Activated naive CD4-positive, alpha-beta T cell treated with anti-CD3 and anti-CD28 coated beads, Interleukin-2, amount 10 ng/mL, durations not matched to agents 5 hours and 36 hours (primary cell): ENCODE measurements around the gene EOLA2. TPM values are rescaled to one million over a fixed set of nuclear protein-coding genes. Genes with fewer than 3 reads are reported as not detected.

Experiments used
- total RNA-seq, 2 experiments: library from RNA; stranded (reverse); gene quantifications; one replicate each; pipeline ENCODE4 v1.2.3, GENCODE V29; 2021

EOLA2 gene
- 10 to 100 TPM; 31.6 to 32.6 TPM for total RNA-seq

GRCh38 chrX:149938427-149938880, at the start of gene EOLA2:
Gene EOLA2 (minus strand): TSS chrX:149938491. CDS start chrX:149933874, 4,617 bp downstream.

GRCh38 chrX:149929400-149929799, 8.9 kb downstream of the EOLA2 start, which contains the start of gene HSFX4:
Gene HSFX4 (plus strand): TSS chrX:149929573. CDS start chrX:149929645, 72 bp downstream.

Other genes starting within 250 kb of the EOLA2 start
- not detected for gene MAGEA11, start 226.4 kb downstream of the EOLA2 start, total RNA-seq
- under 1 TPM; 0.58 to 0.88 TPM for gene HSFX1, start 164.4 kb downstream of the EOLA2 start, total RNA-seq
- gene MAGEA9, start 156.6 kb downstream of the EOLA2 start, total RNA-seq: not detected
- not detected for gene MAGEA8, start 57.3 kb downstream of the EOLA2 start, total RNA-seq
- not detected for gene HSFX4, start 8.9 kb downstream of the EOLA2 start, total RNA-seq